ENCODE measurements around the gene TUBE1.

TUBE1 gene

GRCh38 chr6:112034616-112034995, 52.7 kb downstream of the TUBE1 start:
- Histone ChIP-seq H3K4me3 (ENCODE audit: low read length, poor library complexity, severe bottlenecking) (no peak overlapping the region), H3F3A (ENCODE audit: low read depth) (no peaks in the 10 kb centered on the region), H4K20me1 (ENCODE audit: insufficient read depth, low read length, poor library complexity, severe bottlenecking) (no peaks in the 10 kb centered on the region), H2AFZ (ENCODE audit: low read length) (no peak overlapping the region), H3K27me3 (ENCODE audit: insufficient read depth, low read length, poor library complexity, severe bottlenecking) (no peaks in the 10 kb centered on the region), H3K4me1 (ENCODE audit: insufficient read depth, low read length, poor library complexity, severe bottlenecking) (peaks cover 7% of the 10 kb centered on the region), H3K9ac (ENCODE audit: low read depth, low read length, poor library complexity, severe bottlenecking) (no peak overlapping the region), H3K9me3 (ENCODE audit: insufficient read depth, low read depth, low read length) (no peaks in the 10 kb centered on the region), H3K4me2 (ENCODE audit: low read depth, low read length, poor library complexity, severe bottlenecking) (no peak overlapping the region), H3K9me2 (replicated peaks; ENCODE audit: low read depth, low read length) (no peaks in the 10 kb centered on the region), H3K79me2 (ENCODE audit: insufficient read depth, low read length) (no peaks in the 10 kb centered on the region), H3K36me3 (ENCODE audit: insufficient read depth, low read length) (no peaks in the 10 kb centered on the region)
- TF ChIP-seq CTCF (conservative IDR thresholded peaks at IDR 0.05; ENCODE audit: low read length) = no peak
- no peak for TF ChIP-seq EZH2phosphoT487 (IDR thresholded peaks at IDR 0.05; ENCODE audit: borderline replicate concordance)

- Histone ChIP-seq H3K9me3 (ENCODE audit: insufficient read depth, low read depth, low read length) (no peaks in the 10 kb centered on the region), H3K27me3 (ENCODE audit: insufficient read depth, low read length, poor library complexity, severe bottlenecking) (no peaks in the 10 kb centered on the region), H2AFZ (ENCODE audit: low read length) (no peak overlapping the region), H3K36me3 (ENCODE audit: insufficient read depth, low read length) (no peaks in the 10 kb centered on the region), H3K9ac (ENCODE audit: low read depth, low read length, poor library complexity, severe bottlenecking) (no peak overlapping the region), H3F3A (ENCODE audit: low read depth) (no peaks in the 10 kb centered on the region), H3K4me1 (ENCODE audit: insufficient read depth, low read length, poor library complexity, severe bottlenecking) (peaks cover 13% of the 10 kb centered on the region), H3K4me3 (ENCODE audit: low read length, poor library complexity, severe bottlenecking) (no peak overlapping the region), H3K4me2 (ENCODE audit: low read depth, low read length, poor library complexity, severe bottlenecking) (no peak overlapping the region), H3K79me2 (ENCODE audit: insufficient read depth, low read length) (no peaks in the 10 kb centered on the region), H4K20me1 (ENCODE audit: insufficient read depth, low read length, poor library complexity, severe bottlenecking) (no peaks in the 10 kb centered on the region), H3K9me2 (replicated peaks; ENCODE audit: low read depth, low read length) (no peaks in the 10 kb centered on the region)
- TF ChIP-seq EZH2phosphoT487 (IDR thresholded peaks at IDR 0.05; ENCODE audit: borderline replicate concordance) (no peak), CTCF (conservative IDR thresholded peaks at IDR 0.05; ENCODE audit: low read length) (no peak)
Observed at GRCh38 chr6:112033791-112034615, 53.3 kb downstream of the TUBE1 start.

GRCh38 chr6:112032728-112033127, 54.6 kb downstream of the TUBE1 start:
- no peaks in the 10 kb centered on the region for H3K27me3 ChIP-seq (ENCODE audit: insufficient read depth, low read length, poor library complexity, severe bottlenecking)
- H3F3A ChIP-seq (ENCODE audit: low read depth) = 0 out of 2 replicates have a peak, but pooled peaks cover 2% of the 10 kb centered on the region
- no peaks in the 10 kb centered on the region for H3K9me3 ChIP-seq (ENCODE audit: insufficient read depth, low read depth, low read length)
- no peaks in the 10 kb centered on the region for H4K20me1 ChIP-seq (ENCODE audit: insufficient read depth, low read length, poor library complexity, severe bottlenecking)
- no peak overlapping the region for H3K9ac ChIP-seq (ENCODE audit: low read depth, low read length, poor library complexity, severe bottlenecking)
- H3K4me1 ChIP-seq (ENCODE audit: insufficient read depth, low read length, poor library complexity, severe bottlenecking) = peaks cover 23% of the 10 kb centered on the region
- no peak for TF ChIP-seq EZH2phosphoT487 (IDR thresholded peaks at IDR 0.05; ENCODE audit: borderline replicate concordance)
- TF ChIP-seq CTCF (conservative IDR thresholded peaks at IDR 0.05; ENCODE audit: low read length) = no peak
- no peaks in the 10 kb centered on the region for H3K9me2 ChIP-seq (replicated peaks; ENCODE audit: low read depth, low read length)
- H2AFZ ChIP-seq (ENCODE audit: low read length) = no peak overlapping the region
- H3K4me2 ChIP-seq (ENCODE audit: low read depth, low read length, poor library complexity, severe bottlenecking) = no peak overlapping the region
- no peaks in the 10 kb centered on the region for H3K79me2 ChIP-seq (ENCODE audit: insufficient read depth, low read length)
- H3K36me3 ChIP-seq (ENCODE audit: insufficient read depth, low read length) = no peaks in the 10 kb centered on the region
- H3K4me3 ChIP-seq (ENCODE audit: low read length, poor library complexity, severe bottlenecking) = no peak overlapping the region

All from Loucy (cell line).